Uterus (tissue), 2 donors: Measurements from ENCODE around the gene RMND1.

Experiments
- POLR2A ChIP-seq, 2 donors: fragments of 450-650 bp; IDR thresholded peaks; one replicate each; pipeline ENCODE4 v1.6.1; 2016; ENCODE audit warnings: antibody characterized with exemption in 2 of 2, mild to moderate bottlenecking in 1 of 2, moderate library complexity in 1 of 2
- TF ChIP-seq, protein P1 (sequence below), 4 experiments: fragments of 200-600 bp in 2 of 4; fragments of 450-650 bp in 2 of 4; sonication (generic) in 2 of 4; IDR thresholded peaks; one replicate each; pipeline ENCODE4 v1.5.1; 2016 to 2019; ENCODE audit warnings: antibody characterized with exemption in 4 of 4, mild to moderate bottlenecking in 2 of 4, moderate library complexity in 1 of 4

GRCh38 chr6:151440498-151440897 lies 11.4 kb downstream of the RMND1 start:
- no peak for TF ChIP-seq POLR2A (IDR thresholded peaks at IDR 0.05)
- TF ChIP-seq, protein P1, sequence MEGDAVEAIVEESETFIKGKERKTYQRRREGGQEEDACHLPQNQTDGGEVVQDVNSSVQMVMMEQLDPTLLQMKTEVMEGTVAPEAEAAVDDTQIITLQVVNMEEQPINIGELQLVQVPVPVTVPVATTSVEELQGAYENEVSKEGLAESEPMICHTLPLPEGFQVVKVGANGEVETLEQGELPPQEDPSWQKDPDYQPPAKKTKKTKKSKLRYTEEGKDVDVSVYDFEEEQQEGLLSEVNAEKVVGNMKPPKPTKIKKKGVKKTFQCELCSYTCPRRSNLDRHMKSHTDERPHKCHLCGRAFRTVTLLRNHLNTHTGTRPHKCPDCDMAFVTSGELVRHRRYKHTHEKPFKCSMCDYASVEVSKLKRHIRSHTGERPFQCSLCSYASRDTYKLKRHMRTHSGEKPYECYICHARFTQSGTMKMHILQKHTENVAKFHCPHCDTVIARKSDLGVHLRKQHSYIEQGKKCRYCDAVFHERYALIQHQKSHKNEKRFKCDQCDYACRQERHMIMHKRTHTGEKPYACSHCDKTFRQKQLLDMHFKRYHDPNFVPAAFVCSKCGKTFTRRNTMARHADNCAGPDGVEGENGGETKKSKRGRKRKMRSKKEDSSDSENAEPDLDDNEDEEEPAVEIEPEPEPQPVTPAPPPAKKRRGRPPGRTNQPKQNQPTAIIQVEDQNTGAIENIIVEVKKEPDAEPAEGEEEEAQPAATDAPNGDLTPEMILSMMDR (IDR thresholded peaks at IDR 0.05), result no peak
